Measurements from ENCODE around the gene LRCOL1.

DNA sequence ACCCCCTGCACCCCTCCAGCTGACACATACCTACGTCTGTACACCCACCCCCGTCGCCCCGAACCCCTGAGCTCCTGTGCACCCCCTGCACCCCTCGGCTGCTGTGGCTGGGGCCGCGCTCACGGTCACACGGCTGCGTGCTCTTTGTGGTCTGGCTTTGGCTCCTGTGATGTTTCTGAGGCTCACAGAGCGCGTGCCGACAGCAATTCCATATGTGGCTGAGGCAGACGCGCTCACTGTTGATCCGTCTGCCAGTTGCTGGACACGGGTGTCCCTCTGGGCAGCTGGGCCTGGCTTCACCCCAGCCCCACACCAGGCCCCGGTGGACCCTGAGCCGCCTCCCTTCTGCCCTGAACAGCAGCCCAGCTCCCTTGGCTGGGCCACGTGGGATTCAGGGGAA, 46.5 kb downstream of the LRCOL1 start:
- TF ChIP-seq POLR2A (IDR thresholded peaks at IDR 0.05; ENCODE audit: low read depth, low read length) (no peak), POLR2AphosphoS5 (IDR thresholded peaks at IDR 0.05; ENCODE audit: low read depth, low read length) (no peak), TAF1 (IDR thresholded peaks at IDR 0.05; ENCODE audit: borderline replicate concordance, low read depth, low read length) (no peak)
